Neural crest cell (in vitro differentiated cells): ENCODE measurements around the gene CYBA. TPM values are rescaled to one million over a fixed set of nuclear protein-coding genes. Genes with fewer than 3 reads are reported as not detected.

Source experiments
- DNase-seq: peaks from one replicate; pipeline ENCODE4 v3.0.0; 2021; ENCODE audit warnings: low read depth, mixed read lengths, low spot score
- H3K27ac Mint-ChIP-seq: one replicate; pipeline ENCODE4 v1.8.0; 2021; ENCODE audit warnings: mild to moderate bottlenecking, mixed read lengths; ENCODE audit not compliant: unreplicated experiment
- H3K27me3 Mint-ChIP-seq: 2 replicates; pipeline ENCODE4 v1.8.0; 2021; ENCODE audit warnings: low read depth, mild to moderate bottlenecking, mixed read lengths
- H3K36me3 Mint-ChIP-seq: 2 replicates; pipeline ENCODE4 v1.8.0; 2021; ENCODE audit warnings: low read depth, mild to moderate bottlenecking, mixed read lengths
- H3K4me1 Mint-ChIP-seq: 2 replicates; pipeline ENCODE4 v1.8.0; 2021; ENCODE audit warnings: mixed read lengths
- H3K4me3 Mint-ChIP-seq: one replicate; pipeline ENCODE4 v1.8.0; 2021; ENCODE audit warnings: mild to moderate bottlenecking, mixed read lengths
- H3K9me3 Mint-ChIP-seq: 2 replicates; pipeline ENCODE4 v1.8.0; 2021; ENCODE audit warnings: mixed read lengths
- CTCF ChIP-seq: fragments of 200-600 bp; sonication (generic); conservative IDR thresholded peaks from 2 replicates; pipeline ENCODE4 v1.5.0; 2021; ENCODE audit warnings: antibody characterized with exemption, mild to moderate bottlenecking
- total RNA-seq: library from RNA; stranded (reverse); gene quantifications from 2 replicates; pipeline ENCODE4 v1.2.1, GENCODE V29; 2021

Gene CYBA
- total RNA-seq, 1 donor from 2014 or later: 22.3 TPM

GRCh38 chr16:88629835-88630234, 21.0 kb downstream of the CYBA start:
- Mint-ChIP-seq H3K27ac (no peak overlapping the region), H3K36me3 (no peaks in the 10 kb centered on the region)

GRCh38 chr16:88628512-88628974, 22.3 kb downstream of the CYBA start:
- no peak overlapping the region for H3K4me3 Mint-ChIP-seq
- no peaks in the 10 kb centered on the region for H3K27me3 Mint-ChIP-seq
- H3K9me3 Mint-ChIP-seq: no peaks in the 10 kb centered on the region
- peak; percentile 44 for DNase-seq
- H3K4me1 Mint-ChIP-seq: no peaks in the 10 kb centered on the region
- H3K36me3 Mint-ChIP-seq: no peaks in the 10 kb centered on the region
- no peak overlapping the region for H3K27ac Mint-ChIP-seq
- TF ChIP-seq CTCF: peak; percentile 52

More at GRCh38 chr16:88629835-88630234, 21.0 kb downstream of the CYBA start:
- Mint-ChIP-seq H3K27me3 (no peaks in the 10 kb centered on the region), H3K9me3 (no peaks in the 10 kb centered on the region), H3K4me3 (no peak overlapping the region), H3K4me1 (no peaks in the 10 kb centered on the region)
- no peak for DNase-seq
- TF ChIP-seq CTCF: no peak

GRCh38 chr16:88627531-88628411, 23.1 kb downstream of the CYBA start:
- DNase-seq: no peak
- H3K27me3 Mint-ChIP-seq: no peaks in the 10 kb centered on the region
- H3K27ac Mint-ChIP-seq: no peak overlapping the region
- H3K4me1 Mint-ChIP-seq: no peaks in the 10 kb centered on the region
- no peaks in the 10 kb centered on the region for H3K36me3 Mint-ChIP-seq
- no peak overlapping the region for H3K4me3 Mint-ChIP-seq
- TF ChIP-seq CTCF: no peak
- no peaks in the 10 kb centered on the region for H3K9me3 Mint-ChIP-seq

- TF ChIP-seq CTCF: no peak
- no peaks in the 10 kb centered on the region for H3K27me3 Mint-ChIP-seq
- H3K9me3 Mint-ChIP-seq: no peaks in the 10 kb centered on the region
- no peaks in the 10 kb centered on the region for H3K36me3 Mint-ChIP-seq
- H3K27ac Mint-ChIP-seq: no peak overlapping the region
- DNase-seq: no peak
- no peak overlapping the region for H3K4me3 Mint-ChIP-seq
- H3K4me1 Mint-ChIP-seq: no peaks in the 10 kb centered on the region
These were observed 24.2 kb downstream of the CYBA start for GRCh38 chr16:88626646-88627045.

GRCh38 chr16:88624977-88625576, 25.8 kb downstream of the CYBA start:
- no peak overlapping the region for H3K27ac Mint-ChIP-seq
- no peak for TF ChIP-seq CTCF
- H3K36me3 Mint-ChIP-seq: no peaks in the 10 kb centered on the region
- H3K4me1 Mint-ChIP-seq: no peaks in the 10 kb centered on the region
- H3K27me3 Mint-ChIP-seq: no peaks in the 10 kb centered on the region
- H3K9me3 Mint-ChIP-seq: no peaks in the 10 kb centered on the region
- H3K4me3 Mint-ChIP-seq: no peak overlapping the region
- no peak for DNase-seq
